ENCODE measurements around the gene TRPT1.

DNA sequence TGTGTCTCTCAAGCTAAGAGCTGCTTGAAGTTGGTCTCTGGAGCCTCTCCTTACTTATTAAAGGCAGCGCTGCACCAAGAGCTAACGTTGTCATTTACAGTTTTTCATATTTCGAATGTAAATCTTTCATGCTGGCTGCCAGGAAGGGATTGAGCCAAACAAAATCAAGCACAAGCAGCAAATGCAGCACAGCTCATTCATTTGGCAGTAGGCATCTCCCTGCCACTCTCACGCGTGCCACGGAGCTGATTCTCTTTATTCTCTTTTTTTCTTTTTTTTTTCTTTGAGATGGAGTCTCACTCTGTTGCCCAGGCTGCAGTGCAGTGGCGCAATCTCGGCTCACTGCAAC, 7.0 kb upstream of the TRPT1 start:
- TF ChIP-seq ZNF623 (tag by site-specific recombination; IDR thresholded peaks at IDR 0.05) (no peak), ZNF350 (tag by site-specific recombination; IDR thresholded peaks at IDR 0.05) (no peak), ZNF362 (tag by site-specific recombination; IDR thresholded peaks at IDR 0.05) (no peak), ZNF629 (tag by site-specific recombination; IDR thresholded peaks at IDR 0.05) (no peak), ZNF184 (tag by site-specific recombination; IDR thresholded peaks at IDR 0.05) (no peak), TCF7L2 (IDR thresholded peaks at IDR 0.05; ENCODE audit: borderline replicate concordance, low read depth, low read length) (no peak), ZNF785 (tag by site-specific recombination; IDR thresholded peaks at IDR 0.05) (no peak), HOXA7 (CRISPR knock-in tag; IDR thresholded peaks at IDR 0.05; ENCODE audit: borderline replicate concordance) (no peak), ZNF274 (IDR thresholded peaks at IDR 0.05; ENCODE audit: low read length) (no peak), ZNF274 (tag by site-specific recombination; IDR thresholded peaks at IDR 0.05; ENCODE audit: borderline replicate concordance) (no peak)
- TF ChIP-seq, protein P1, sequence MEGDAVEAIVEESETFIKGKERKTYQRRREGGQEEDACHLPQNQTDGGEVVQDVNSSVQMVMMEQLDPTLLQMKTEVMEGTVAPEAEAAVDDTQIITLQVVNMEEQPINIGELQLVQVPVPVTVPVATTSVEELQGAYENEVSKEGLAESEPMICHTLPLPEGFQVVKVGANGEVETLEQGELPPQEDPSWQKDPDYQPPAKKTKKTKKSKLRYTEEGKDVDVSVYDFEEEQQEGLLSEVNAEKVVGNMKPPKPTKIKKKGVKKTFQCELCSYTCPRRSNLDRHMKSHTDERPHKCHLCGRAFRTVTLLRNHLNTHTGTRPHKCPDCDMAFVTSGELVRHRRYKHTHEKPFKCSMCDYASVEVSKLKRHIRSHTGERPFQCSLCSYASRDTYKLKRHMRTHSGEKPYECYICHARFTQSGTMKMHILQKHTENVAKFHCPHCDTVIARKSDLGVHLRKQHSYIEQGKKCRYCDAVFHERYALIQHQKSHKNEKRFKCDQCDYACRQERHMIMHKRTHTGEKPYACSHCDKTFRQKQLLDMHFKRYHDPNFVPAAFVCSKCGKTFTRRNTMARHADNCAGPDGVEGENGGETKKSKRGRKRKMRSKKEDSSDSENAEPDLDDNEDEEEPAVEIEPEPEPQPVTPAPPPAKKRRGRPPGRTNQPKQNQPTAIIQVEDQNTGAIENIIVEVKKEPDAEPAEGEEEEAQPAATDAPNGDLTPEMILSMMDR (tag by site-specific recombination; IDR thresholded peaks at IDR 0.05): no peak
- TF ChIP-seq, protein P2, sequence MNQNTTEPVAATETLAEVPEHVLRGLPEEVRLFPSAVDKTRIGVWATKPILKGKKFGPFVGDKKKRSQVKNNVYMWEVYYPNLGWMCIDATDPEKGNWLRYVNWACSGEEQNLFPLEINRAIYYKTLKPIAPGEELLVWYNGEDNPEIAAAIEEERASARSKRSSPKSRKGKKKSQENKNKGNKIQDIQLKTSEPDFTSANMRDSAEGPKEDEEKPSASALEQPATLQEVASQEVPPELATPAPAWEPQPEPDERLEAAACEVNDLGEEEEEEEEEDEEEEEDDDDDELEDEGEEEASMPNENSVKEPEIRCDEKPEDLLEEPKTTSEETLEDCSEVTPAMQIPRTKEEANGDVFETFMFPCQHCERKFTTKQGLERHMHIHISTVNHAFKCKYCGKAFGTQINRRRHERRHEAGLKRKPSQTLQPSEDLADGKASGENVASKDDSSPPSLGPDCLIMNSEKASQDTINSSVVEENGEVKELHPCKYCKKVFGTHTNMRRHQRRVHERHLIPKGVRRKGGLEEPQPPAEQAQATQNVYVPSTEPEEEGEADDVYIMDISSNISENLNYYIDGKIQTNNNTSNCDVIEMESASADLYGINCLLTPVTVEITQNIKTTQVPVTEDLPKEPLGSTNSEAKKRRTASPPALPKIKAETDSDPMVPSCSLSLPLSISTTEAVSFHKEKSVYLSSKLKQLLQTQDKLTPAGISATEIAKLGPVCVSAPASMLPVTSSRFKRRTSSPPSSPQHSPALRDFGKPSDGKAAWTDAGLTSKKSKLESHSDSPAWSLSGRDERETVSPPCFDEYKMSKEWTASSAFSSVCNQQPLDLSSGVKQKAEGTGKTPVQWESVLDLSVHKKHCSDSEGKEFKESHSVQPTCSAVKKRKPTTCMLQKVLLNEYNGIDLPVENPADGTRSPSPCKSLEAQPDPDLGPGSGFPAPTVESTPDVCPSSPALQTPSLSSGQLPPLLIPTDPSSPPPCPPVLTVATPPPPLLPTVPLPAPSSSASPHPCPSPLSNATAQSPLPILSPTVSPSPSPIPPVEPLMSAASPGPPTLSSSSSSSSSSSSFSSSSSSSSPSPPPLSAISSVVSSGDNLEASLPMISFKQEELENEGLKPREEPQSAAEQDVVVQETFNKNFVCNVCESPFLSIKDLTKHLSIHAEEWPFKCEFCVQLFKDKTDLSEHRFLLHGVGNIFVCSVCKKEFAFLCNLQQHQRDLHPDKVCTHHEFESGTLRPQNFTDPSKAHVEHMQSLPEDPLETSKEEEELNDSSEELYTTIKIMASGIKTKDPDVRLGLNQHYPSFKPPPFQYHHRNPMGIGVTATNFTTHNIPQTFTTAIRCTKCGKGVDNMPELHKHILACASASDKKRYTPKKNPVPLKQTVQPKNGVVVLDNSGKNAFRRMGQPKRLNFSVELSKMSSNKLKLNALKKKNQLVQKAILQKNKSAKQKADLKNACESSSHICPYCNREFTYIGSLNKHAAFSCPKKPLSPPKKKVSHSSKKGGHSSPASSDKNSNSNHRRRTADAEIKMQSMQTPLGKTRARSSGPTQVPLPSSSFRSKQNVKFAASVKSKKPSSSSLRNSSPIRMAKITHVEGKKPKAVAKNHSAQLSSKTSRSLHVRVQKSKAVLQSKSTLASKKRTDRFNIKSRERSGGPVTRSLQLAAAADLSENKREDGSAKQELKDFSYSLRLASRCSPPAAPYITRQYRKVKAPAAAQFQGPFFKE (tag by site-specific recombination; IDR thresholded peaks at IDR 0.05; ENCODE audit: borderline replicate concordance): no peak

All from HEK293 (cell line).